Measurements from ENCODE around the gene HOXD11.
A peak's percentile ranks its signal among the peaks of the same experiment; 100 is the strongest.

The HOXD11 gene

GRCh38 chr2:176107731-176108181 is 676 bp downstream of the HOXD11 start:
- peak in 1 of 2 experiments; percentile 18 for DNase-seq

- peak in 1 of 2 experiments; percentile 13 for DNase-seq
Observed at GRCh38 chr2:176109192-176109901, 2.3 kb downstream of the HOXD11 start.

DNA sequence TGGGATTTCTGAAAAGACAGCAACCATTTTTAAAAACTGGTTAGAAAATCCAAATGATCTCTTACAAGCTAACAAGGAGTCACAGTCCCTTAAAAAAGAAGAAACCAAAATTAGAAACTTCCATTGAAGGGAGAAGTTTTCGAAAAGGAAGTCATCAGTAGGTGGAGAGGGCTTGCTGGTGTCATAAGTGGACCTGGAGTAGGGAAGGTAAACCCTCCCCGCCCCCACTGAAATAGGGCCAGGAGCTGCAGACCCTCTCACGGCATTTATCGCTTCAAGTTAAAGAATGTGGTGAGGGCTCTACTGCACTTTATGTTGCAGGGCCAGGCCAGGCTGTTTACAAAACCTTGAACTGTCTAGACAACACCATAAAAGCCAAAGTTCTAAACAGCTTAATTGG is 2.9 kb downstream of the HOXD11 start:
- peak in 1 of 2 experiments; percentile 10 for DNase-seq

DNA sequence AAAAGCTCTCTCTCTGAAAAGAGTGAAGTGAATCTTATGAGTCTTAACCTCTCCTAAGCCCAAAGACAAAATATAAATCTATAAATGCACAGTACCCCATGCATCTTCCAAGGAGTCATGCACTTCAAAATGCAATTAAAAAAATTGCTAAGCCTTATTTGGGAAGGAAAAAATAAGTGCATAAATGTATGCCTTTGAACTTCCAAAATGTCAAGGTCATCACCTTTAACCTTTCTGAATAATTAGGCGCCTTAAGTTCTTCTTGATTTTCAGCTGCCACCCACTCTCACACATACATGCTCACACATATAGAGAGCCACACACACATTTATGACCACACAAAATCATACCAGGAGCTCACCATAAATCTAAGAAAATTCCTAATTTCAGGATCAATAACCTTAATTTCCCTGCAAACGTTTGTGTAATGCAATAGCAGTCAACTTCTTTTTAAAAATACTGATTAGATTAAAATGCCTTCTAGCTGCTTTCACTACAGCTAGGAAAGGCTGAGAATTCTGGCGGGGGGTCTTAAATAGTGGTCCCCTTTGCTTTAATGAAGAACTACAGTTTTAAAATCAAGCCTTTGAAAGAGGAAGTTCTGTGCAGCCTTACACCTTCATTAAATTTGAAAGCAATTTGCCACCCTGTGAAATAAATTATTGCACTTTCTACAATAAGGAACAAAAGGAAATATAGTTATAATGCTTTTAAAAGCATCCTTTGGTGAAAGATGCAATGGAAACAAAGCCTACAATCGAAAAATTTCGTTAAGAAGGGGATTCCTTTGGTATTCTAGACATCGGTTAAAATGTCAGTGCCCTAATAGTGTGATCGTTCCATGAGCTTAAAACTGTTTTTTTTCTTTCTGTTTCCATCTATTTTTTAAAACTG is 3.6 kb downstream of the HOXD11 start:
- DNase-seq: no peak

DNA sequence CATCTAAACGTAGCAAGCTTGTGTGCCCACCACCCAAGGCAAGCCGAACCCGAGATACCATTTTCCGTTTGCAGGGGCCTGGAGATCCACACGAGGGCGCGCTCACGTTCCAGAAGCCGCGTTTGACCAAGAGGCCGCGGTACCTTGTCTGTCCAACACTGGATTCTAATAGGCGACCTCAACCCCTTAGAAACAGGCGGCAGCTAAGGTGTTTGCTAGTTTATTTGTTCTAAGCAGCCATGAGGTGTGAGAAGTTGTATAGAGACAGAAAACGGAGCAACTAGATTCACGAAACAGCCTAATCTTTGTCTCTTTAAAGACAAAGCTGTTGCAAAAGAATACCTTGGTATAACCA is 4.2 kb downstream of the HOXD11 start:
- DNase-seq: peak in 1 of 2 experiments; percentile 54

DNA sequence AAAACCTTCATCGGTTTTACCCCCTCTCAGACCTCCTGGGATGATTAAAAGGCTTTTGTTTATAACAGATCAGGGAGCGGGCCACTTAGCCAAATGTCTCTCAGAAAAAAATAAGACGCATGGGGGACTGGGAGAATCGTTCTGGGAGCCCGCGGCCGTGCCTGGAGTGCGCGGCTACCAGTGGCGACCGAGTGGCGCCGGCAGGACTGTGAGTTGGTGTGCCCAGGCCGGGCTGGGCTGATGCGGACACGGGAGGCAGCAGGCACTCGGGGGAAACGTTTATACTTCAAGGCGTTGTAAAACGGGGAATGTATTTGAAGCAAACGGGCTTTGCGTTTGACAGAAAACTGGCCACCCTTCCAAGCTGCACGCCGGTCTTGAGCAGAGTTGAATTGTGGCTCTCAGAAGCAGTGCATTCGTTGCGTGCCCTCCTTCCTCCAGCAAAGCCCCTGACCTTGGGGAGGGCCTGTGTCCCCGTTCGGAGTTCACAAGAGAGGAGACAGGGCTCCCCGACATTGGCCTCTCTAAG is 4.8 kb downstream of the HOXD11 start:
- peak in 1 of 2 experiments; percentile 17 for DNase-seq

- DNase-seq: peak in 1 of 2 experiments; percentile 17
Observed at GRCh38 chr2:176112375-176113302, 5.6 kb downstream of the HOXD11 start.

DNA sequence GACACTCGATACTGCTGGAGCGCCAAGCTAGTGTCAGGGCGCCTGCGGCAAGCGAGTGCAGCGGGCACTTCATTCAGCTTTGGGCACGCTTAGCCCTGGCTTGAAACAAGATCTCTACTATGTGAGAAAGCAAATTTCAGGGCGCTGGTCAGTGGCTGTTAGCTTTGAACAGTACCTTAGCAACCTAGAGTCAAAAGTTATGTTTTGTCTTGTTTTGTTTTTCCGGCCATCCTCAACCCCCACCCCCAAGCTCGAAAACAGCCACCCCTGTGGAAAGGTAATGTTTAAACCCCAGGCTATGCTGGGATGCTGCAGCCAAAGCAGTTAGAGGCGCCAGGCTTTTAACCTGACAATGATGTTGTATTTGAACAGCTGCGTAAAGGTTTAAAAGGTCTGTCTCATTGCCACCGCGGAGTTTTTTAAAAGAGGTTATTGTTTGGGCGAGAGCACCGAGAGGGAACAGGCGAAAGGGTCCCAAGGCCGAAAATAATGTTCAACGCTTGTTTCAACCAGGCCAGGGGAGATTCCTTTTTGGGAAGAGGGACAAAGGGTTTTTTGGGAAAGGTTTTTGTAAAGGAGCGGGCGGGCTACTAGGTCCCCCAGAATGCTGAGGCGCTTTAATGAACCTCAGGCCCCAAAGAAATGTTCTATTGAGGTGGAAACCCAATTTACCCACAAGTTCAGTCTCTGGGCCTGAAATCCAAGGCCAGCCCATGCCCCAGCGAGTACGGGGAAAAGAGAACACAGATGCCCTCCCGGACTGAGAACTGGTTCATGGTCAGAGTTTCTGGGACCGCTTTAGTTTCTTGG is 7.2 kb downstream of the HOXD11 start:
- peak; percentile 14 for DNase-seq

DNA sequence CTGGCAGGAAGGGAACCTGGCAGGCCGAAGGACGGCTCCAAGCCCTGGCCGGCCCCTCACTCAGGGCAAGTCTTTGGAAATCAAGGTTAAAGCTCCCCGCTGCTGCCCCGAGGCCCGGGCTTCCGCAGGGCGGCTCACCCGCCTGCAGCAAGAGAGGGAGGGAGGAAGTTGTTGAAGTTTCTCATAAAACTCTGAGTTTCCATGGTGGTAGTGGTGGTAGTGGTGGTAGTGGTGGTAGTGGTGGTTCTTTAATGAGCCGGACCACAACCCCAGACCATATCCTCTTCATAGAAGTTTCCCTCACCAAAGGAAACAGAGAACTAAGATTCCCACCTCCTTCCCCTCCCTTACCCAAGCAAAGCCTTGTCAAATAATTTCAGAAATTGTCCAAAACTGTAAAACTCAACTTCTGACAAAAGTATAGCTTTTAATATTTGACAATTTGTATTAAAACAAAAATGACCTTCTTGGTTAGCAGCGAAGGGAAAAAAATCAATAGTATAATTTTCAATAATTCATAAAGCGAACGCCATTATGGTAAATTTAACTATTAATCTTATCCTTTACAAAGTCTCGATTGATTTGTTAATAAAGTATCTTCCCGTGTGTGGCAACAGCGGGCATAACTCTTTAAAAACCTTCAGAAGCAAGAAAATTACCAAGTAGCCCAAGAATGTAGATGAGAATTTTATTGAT is 8.0 kb downstream of the HOXD11 start:
- peak in 1 of 2 experiments; percentile 17 for DNase-seq

- DNase-seq: peak in 1 of 2 experiments; percentile 14
Observed at GRCh38 chr2:176115883-176116813, 9.1 kb downstream of the HOXD11 start, which contains the start of gene HOXD10. Gene HOXD10, plus strand, starts transcription at chr2:176116778. Its CDS starts 56 bp downstream, at chr2:176116834.

DNA sequence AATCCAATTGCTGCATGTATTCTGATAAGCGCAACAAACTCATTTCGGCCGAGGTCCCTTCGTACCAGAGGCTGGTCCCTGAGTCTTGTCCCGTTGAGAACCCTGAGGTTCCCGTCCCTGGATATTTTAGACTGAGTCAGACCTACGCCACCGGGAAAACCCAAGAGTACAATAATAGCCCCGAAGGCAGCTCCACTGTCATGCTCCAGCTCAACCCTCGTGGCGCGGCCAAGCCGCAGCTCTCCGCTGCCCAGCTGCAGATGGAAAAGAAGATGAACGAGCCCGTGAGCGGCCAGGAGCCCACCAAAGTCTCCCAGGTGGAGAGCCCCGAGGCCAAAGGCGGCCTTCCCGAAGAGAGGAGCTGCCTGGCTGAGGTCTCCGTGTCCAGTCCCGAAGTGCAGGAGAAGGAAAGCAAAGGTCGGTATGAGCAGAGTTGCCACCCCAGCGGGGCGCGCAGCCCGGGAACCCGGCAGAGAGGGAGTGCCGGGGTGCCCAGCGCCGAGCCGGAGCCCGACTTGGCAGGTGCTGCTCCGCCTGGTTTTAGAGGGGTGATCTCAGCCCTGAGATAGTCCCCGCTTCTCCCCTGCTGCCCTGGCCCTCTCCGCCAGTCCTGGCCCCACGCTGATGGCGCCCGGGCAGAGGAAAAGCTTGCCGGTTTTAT is 10.2 kb downstream of the HOXD11 start:
- peak in 1 of 2 experiments; percentile 17 for DNase-seq

GRCh38 chr2:176117823-176118371 is 10.8 kb downstream of the HOXD11 start:
- DNase-seq: no peak

DNA sequence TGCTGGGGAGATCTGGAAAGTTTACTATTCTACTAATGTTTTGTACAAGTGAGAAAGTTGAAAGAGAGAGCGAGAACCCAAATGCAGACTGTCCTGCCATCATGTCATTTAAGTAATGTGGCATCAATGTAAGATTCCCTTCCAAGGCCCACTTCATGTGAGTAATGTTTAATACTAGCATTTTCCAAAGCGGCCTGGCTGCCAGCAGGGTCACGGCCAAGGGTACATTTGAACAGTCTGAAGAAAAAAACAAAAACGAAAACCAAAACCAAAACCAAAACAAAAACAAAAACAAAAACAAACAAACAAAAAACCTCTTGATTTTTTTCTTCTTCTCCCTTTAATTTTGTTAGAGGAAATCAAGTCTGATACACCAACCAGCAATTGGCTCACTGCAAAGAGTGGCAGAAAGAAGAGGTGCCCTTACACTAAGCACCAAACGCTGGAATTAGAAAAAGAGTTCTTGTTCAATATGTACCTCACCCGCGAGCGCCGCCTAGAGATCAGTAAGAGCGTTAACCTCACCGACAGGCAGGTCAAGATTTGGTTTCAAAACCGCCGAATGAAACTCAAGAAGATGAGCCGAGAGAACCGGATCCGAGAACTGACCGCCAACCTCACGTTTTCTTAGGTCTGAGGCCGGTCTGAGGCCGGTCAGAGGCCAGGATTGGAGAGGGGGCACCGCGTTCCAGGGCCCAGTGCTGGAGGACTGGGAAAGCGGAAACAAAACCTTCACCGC is 11.7 kb downstream of the HOXD11 start:
- DNase-seq: peak in 1 of 2 experiments; percentile 19

GRCh38 chr2:176120364-176121189 is 13.5 kb downstream of the HOXD11 start:
- peak; percentile 4 to 14 for DNase-seq

DNA sequence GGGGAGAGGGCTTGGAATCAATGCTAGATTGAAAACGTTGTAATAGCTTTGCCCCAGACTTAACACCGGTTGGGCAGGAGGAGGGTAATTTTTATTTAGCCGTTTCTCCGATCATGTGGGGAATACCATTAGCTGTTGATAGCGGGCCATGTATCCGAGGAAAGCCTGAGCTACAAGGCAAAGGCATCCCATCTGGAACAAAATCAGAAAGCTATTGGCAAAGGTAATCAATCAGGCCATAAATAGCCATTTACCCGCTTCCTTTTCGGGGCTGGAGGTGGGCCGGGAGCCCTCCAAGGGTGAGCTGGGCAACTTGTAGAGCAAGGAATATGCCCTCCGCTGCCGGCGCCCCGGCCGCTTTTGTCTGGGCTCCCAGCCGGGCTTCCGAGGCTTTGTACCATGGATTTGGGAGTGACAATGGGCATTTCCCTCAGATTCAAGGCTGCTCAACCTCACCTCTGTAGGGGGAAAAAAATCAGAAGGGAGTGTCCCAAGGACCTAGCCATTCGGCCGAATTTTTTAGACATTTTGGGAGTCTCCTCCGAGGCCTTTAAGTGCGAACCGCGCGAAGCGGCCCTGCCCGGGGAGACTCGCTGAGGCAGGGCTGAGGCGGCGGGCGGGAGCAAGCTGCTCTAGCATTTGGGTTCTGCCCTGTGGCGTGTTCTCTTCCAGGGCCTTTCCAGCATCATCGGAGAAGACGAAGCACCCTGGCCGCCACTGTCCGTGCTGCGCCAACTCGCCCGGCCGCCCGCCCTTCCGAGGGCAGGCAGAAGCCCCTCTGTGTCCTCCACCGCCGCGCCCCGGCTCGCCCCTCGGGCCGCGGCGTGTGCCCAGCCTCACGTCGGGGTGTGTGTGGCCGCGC is 14.3 kb downstream of the HOXD11 start:
- DNase-seq: peak; percentile 26 to 28
